ENCODE results near the gene PGAM1.

GRCh38 chr10:97475936-97476594 is 50.1 kb downstream of the PGAM1 start:
- TF ChIP-seq POLR2A (IDR thresholded peaks at IDR 0.05) (no peak), CTCF (IDR thresholded peaks at IDR 0.05) (no peak)

Measured in thyroid gland (tissue), 4 donors.